IPS-20b (cell line): ENCODE results near the gene ACSS1.

Experiments used
- H3K27ac ChIP-seq: one replicate; pipeline ENCODE4 v1.5.1; 2013; ENCODE audit warnings: low read length
- H3K27me3 ChIP-seq: 2 replicates; pipeline ENCODE4 v1.6.1; 2013; ENCODE audit warnings: mild to moderate bottlenecking, low read length, inconsistent platforms; ENCODE audit not compliant: insufficient read depth
- H3K36me3 ChIP-seq: 2 replicates; pipeline ENCODE4 v1.6.1; 2013; ENCODE audit warnings: low read depth, mild to moderate bottlenecking, inconsistent platforms, low read length, moderate library complexity; ENCODE audit not compliant: insufficient read depth
- H3K4me1 ChIP-seq: 2 replicates; pipeline ENCODE4 v1.6.1; 2013; ENCODE audit warnings: mild to moderate bottlenecking, control low read depth, inconsistent platforms, low read length, moderate library complexity; ENCODE audit not compliant: insufficient read depth
- H3K4me3 ChIP-seq: 2 replicates; pipeline ENCODE4 v1.5.1; 2013; ENCODE audit warnings: mild to moderate bottlenecking, low read length, inconsistent platforms
- H3K9ac ChIP-seq: 2 replicates; pipeline ENCODE4 v1.6.1; 2013; ENCODE audit warnings: low read depth, mild to moderate bottlenecking, inconsistent platforms, low read length, moderate library complexity
- H3K9me3 ChIP-seq: 2 replicates; pipeline ENCODE4 v1.6.1; 2013; ENCODE audit warnings: mild to moderate bottlenecking, low read depth, low read length, inconsistent platforms; ENCODE audit not compliant: insufficient read depth

Gene ACSS1

DNA sequence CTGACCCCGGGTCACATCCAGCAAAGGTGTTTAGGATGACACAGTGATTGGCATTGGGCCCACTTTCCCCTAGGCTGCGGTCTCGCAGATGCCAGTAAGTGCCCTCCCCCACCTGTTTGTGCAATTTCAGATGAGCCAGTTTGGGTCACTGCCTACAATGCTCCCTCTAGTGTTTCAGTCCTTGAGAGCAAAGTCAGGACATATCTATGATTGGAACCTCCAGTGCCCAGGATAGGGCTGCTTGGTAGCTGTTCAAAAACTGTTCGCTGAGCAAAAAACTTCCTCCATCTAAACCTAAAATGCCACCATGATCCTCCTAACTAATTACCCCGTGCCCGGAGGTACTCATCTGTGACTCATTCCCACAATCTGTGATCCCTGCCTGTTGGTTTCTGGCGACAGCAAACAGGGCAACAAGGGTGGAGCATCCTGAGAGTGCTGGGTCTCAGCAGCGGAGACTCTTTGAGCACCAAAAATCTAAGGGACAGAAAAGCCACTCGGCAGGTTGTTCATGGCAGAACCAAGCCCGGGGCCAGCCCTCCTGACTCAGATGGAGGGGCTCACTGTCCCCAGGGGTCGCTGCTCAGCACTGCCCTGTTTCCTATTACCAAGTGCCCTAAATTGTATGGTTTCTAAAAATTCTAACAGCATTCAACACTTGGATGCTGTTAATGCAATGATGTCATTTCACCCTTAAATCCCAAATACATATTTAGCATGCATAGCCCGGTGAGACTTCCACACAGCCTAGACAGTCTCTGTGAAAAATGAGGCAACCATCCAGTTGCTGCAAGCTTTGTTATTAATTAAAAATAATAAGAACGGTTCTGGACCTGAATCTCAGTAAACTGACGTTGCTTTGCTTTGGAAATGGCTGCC is 19.0 kb upstream of the ACSS1 start:
- Histone ChIP-seq H3K9ac (no peak overlapping the region), H3K36me3 (no peaks in the 10 kb centered on the region), H3K9me3 (no peaks in the 10 kb centered on the region), H3K27ac (no peak overlapping the region), H3K4me3 (peak overlapping the region; percentile 61), H3K4me1 (no peaks in the 10 kb centered on the region), H3K27me3 (peaks cover 90% of the 10 kb centered on the region)

DNA sequence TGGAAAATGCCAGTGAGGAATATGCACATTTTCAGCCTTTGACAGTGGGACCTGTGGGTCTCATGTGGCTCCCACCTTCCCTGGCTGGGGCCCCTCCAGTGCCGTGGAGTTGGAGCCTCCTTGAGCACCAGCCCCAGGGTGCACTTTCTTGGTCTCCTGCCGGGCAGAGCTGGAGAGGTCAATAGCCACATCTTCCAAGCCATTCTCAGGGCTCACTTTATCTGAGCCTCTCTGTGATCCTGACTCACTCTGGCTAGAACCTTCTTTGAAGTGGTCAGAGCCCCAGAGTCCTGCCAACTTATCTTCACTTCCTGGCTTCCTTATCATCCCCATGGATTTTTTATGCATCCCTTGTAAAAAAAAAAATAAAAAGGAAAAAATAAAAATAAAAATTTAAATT is 18.3 kb upstream of the ACSS1 start:
- Histone ChIP-seq H3K4me1 (no peaks in the 10 kb centered on the region), H3K9me3 (no peaks in the 10 kb centered on the region), H3K4me3 (no peak overlapping the region), H3K27me3 (peaks cover 90% of the 10 kb centered on the region), H3K9ac (no peak overlapping the region), H3K27ac (no peak overlapping the region), H3K36me3 (no peaks in the 10 kb centered on the region)

DNA sequence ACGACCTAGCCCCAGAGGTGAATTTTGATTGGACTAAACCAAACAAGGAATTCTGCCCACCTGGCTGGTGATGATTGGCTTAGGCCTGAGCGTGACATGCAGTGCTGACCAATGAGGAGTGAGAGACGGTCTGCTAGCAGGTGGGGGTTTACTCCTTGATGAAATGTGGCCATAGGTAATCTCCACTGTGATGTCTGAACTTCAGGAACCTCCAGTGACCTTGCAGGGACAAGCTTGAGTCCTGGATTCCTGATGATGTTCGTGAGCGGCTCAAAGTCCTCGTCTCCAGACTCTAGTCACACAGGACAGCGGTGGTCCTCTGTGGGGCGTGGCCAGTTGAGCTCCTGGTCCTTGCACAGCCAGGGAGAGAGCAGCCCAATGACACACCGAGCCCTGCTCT is 15.6 kb upstream of the ACSS1 start:
- Histone ChIP-seq H3K9ac (no peak overlapping the region), H3K27ac (no peak overlapping the region), H3K4me1 (no peaks in the 10 kb centered on the region), H3K36me3 (no peaks in the 10 kb centered on the region), H3K4me3 (no peak overlapping the region), H3K9me3 (no peaks in the 10 kb centered on the region), H3K27me3 (peaks cover 86% of the 10 kb centered on the region)

DNA sequence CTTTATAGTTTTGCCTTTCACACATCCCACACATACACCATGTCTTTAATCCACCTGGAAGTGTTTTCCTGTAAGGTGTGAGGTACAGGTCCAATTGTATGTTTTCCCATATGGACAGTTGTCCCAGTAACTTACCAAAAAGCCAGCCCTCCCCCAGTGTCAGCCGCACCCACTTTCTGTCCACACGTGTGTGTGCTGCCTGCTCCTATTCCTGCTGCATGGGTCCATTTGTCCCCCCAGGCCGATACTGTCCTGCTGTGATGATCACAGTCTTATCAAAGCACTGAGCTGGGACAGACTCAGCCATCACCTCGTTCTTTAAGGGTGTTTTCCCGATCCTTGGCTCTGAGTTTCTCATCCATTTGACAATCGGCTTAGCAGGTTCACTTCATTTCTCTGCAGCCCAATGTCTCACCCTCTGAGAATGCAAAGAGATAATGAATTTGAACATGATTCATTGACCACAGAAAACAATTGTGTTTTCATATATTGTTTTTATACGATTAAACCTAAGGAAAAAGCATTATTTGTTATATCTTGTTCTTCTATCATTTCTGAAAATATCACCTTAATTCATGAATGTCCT is 14.4 kb upstream of the ACSS1 start:
- no peaks in the 10 kb centered on the region for H3K36me3 ChIP-seq
- H3K4me3 ChIP-seq: no peak overlapping the region
- no peaks in the 10 kb centered on the region for H3K9me3 ChIP-seq
- H3K4me1 ChIP-seq: no peaks in the 10 kb centered on the region
- peaks cover 78% of the 10 kb centered on the region for H3K27me3 ChIP-seq
- H3K27ac ChIP-seq: no peak overlapping the region
- no peak overlapping the region for H3K9ac ChIP-seq

DNA sequence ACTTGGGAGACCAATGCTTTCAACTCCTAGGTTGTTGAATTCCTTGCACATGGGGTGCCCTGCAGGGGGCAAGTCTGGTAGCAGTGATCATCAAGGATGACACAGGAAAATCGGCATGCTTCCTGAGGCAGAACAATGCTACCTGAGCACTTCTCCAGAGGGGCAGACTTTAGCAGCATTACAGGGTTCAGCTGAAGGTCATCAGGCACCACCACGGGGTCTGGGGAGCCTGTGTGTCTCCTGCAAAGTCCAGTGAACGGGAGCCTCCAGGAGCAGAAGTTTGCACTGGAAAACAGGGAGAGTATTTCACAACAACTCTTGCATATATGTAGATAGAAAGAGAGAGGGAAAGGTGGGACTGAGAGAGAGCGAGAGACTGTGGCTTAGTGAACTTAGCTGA is 13.8 kb upstream of the ACSS1 start:
- Histone ChIP-seq H3K27ac (no peak overlapping the region), H3K4me3 (no peak overlapping the region), H3K9ac (no peak overlapping the region), H3K36me3 (no peaks in the 10 kb centered on the region), H3K27me3 (peaks cover 72% of the 10 kb centered on the region), H3K9me3 (no peaks in the 10 kb centered on the region), H3K4me1 (no peaks in the 10 kb centered on the region)

DNA sequence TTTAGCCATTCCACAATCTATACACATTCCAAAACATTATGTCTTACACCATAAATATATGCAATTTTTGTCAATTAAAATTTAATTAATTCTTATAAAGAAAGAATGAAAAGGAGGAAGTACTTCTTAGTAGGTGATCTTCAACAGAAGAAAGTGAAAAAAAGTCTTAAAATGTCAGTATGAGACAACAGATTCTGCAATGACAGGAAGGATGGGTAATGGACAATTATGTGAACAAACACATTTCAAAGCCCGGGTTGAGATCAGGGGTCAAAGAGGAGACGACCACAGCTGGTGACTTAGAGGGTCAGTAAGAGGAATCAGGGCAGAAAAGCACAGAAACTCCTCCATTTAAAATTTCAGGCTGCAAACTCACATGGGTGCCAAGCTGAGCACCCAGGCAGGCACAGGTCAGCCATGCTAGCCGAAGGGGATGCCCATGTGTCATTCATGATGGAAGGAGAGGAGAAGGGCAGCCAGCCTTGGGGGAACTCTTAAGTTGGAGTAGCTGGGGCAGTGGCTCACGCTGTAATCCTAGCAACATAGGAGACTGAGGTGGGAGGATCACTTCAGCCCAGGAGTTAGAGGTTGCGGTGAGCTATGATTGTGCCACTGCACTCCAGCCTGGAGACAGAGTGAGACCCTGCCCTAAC is 13.0 kb upstream of the ACSS1 start:
- Histone ChIP-seq H3K9me3 (no peaks in the 10 kb centered on the region), H3K36me3 (no peaks in the 10 kb centered on the region), H3K27me3 (peaks cover 70% of the 10 kb centered on the region), H3K4me1 (no peaks in the 10 kb centered on the region), H3K27ac (no peak overlapping the region), H3K9ac (no peak overlapping the region), H3K4me3 (no peak overlapping the region)

DNA sequence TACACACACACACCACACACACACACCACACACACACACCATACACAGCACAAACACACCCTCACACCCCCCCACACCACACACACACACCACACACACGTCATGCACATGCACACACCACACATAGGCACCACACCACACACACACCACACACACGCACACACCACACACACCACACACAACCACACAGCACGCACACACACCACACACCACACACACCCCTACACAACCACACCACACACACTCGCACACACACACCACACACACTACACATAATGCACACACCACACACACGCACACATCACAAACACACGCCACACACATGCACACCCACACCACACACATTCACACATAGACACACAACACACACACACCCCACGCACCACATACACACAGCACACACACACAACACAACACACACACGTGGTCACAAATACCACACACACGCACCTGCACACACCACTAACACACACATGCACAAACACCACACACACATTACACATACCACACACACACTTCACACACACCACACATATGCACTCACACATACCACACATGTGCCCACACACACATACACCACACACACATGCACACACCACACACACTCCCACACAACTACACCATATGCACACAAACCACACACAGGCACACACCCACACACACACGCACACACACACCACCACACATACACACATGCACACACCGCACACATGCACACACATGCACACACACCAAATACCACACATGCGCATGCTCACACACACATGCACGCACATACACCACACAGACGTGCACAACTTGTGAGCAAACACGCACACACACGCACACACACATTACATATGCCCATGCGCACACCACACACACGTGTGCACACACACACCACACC is 9.4 kb upstream of the ACSS1 start:
- H3K27me3 ChIP-seq: peaks cover 80% of the 10 kb centered on the region

DNA sequence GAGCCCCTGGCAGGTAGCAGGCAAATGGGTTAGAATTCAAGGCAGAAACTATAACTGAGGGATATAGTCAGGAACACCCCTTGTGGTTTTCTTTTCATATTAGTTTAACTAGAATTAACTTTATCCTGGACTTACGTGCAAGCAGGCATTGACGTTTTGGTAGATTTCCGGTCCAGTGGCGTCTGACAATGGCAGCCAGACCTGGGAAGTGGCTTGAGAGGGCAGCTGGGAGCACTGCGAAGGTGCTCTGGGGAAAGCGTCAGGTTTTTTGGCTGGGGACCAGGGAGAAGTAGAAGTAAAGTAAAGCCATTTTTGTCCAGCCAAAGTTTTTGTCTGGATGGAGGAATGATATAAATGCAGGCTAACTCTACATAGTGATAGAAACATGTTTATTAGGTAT is 8.4 kb upstream of the ACSS1 start:
- Histone ChIP-seq H3K27ac (no peak overlapping the region), H3K4me3 (no peak overlapping the region), H3K9ac (no peak overlapping the region), H3K36me3 (no peaks in the 10 kb centered on the region), H3K4me1 (no peaks in the 10 kb centered on the region), H3K27me3 (peaks cover 80% of the 10 kb centered on the region), H3K9me3 (no peaks in the 10 kb centered on the region)

More for the DNA sequence above, 9.4 kb upstream of the ACSS1 start:
- Histone ChIP-seq H3K9me3 (no peaks in the 10 kb centered on the region), H3K4me1 (no peaks in the 10 kb centered on the region), H3K27ac (no peak overlapping the region), H3K9ac (no peak overlapping the region), H3K4me3 (no peak overlapping the region), H3K36me3 (no peaks in the 10 kb centered on the region)

DNA sequence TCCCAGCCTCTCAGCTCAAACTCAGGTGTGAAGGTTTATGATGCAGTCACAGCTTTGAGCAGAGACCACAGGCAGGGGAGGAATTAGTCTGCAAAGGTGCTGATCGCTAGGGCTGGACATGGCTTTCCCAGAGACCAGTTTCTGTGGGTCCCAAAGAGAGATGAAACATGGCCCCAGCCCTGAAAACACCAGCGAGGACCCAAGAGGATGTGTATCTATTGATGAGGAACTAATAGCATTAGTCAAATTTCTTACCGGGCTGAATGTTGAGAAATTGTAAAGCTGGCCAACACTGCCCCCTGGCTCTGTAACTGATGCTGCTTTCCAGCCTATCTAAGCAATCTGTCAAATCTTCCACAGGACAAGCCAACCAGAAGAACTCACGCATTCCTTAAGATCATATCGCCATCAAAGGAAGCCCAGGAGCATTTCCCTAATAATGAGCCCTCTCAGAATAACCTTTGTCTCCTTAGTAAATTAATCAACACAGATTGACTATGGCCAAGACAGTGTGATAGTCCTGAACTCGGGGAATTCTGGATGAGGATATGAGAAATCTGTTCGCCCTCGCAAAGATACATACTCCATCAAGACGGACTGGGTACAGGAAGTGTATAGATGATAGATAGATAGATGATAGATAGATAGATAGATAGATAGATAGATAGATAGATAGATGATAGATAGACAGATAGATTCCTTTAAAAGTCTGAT is 7.8 kb upstream of the ACSS1 start:
- H3K36me3 ChIP-seq: no peaks in the 10 kb centered on the region
- H3K9ac ChIP-seq: no peak overlapping the region
- no peaks in the 10 kb centered on the region for H3K9me3 ChIP-seq
- no peaks in the 10 kb centered on the region for H3K4me1 ChIP-seq
- H3K27me3 ChIP-seq: peaks cover 80% of the 10 kb centered on the region
- H3K4me3 ChIP-seq: no peak overlapping the region
- no peak overlapping the region for H3K27ac ChIP-seq

DNA sequence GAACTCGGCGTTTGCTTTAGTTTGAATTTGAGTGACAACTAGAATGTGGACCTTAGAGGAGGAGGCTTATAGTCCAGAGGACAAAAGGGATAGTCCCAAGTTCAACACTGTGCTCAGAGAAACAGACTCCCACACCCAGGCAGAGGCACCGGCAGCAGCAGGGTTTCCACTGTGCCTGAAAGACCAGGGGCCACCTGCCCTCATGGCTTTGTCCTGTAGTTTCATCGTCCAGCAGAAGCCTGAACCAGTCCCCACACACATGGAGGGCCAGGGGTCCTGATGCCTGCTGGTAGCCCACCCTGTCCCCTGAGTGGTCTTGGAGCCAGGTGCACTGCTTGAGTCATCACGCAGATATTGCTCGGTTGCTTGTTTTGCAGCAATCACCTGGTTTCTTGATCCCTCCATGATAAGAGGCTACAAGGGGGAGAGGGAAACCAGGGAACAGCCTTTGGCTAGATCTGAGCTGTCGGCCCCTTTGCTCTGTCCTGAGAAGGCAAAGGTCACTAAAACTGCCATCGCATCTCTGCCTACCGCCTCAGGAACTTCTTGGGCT is 7.2 kb upstream of the ACSS1 start:
- Histone ChIP-seq H3K9ac (no peak overlapping the region), H3K9me3 (no peaks in the 10 kb centered on the region), H3K4me3 (no peak overlapping the region), H3K4me1 (no peaks in the 10 kb centered on the region), H3K36me3 (no peaks in the 10 kb centered on the region), H3K27ac (no peak overlapping the region), H3K27me3 (peaks cover 80% of the 10 kb centered on the region)
